Ishikawa (cell line): ENCODE results near the gene MUC12.

Experiments
- CEBPB ChIP-seq: IDR thresholded peaks from 2 replicates; pipeline ENCODE4 v1.6.1; 2012
- CREB1 ChIP-seq: IDR thresholded peaks from 2 replicates; pipeline ENCODE4 v1.6.1; 2012; ENCODE audit warnings: low read depth
- EGR1 ChIP-seq: IDR thresholded peaks from 2 replicates; pipeline ENCODE4 v1.6.1; 2012
- EP300 ChIP-seq: IDR thresholded peaks from 2 replicates; pipeline ENCODE4 v1.6.1; 2012; ENCODE audit warnings: borderline replicate concordance
- FOXM1 ChIP-seq: IDR thresholded peaks from 2 replicates; pipeline ENCODE4 v1.6.1; 2012; ENCODE audit warnings: low read depth, borderline replicate concordance
- MAX ChIP-seq: IDR thresholded peaks from 2 replicates; pipeline ENCODE4 v1.6.1; 2012
- NFIC ChIP-seq: IDR thresholded peaks from 2 replicates; pipeline ENCODE4 v1.6.1; 2012
- RAD21 ChIP-seq: IDR thresholded peaks from 2 replicates; pipeline ENCODE4 v1.6.1; 2012; ENCODE audit warnings: low read depth
- TAF1 ChIP-seq: IDR thresholded peaks from 2 replicates; pipeline ENCODE4 v1.6.1; 2012; ENCODE audit warnings: low read depth, mild to moderate bottlenecking
- TCF12 ChIP-seq: IDR thresholded peaks from 2 replicates; pipeline ENCODE4 v1.6.1; 2012; ENCODE audit warnings: low read depth
- TEAD4 ChIP-seq: IDR thresholded peaks from 2 replicates; pipeline ENCODE4 v1.6.1; 2012
- YY1 ChIP-seq: IDR thresholded peaks from 2 replicates; pipeline ENCODE4 v1.6.1; 2012; ENCODE audit warnings: low read depth
- ZBTB7A ChIP-seq: IDR thresholded peaks from 2 replicates; pipeline ENCODE4 v1.6.1; 2012; ENCODE audit warnings: low read depth
- TF ChIP-seq, protein P1 (sequence below): IDR thresholded peaks from 2 replicates; pipeline ENCODE4 v1.6.1; 2012; ENCODE audit warnings: low read depth, mild to moderate bottlenecking
- TF ChIP-seq, protein P2 (sequence below): IDR thresholded peaks from 2 replicates; pipeline ENCODE4 v1.6.1; 2012

The MUC12 gene, protein sequence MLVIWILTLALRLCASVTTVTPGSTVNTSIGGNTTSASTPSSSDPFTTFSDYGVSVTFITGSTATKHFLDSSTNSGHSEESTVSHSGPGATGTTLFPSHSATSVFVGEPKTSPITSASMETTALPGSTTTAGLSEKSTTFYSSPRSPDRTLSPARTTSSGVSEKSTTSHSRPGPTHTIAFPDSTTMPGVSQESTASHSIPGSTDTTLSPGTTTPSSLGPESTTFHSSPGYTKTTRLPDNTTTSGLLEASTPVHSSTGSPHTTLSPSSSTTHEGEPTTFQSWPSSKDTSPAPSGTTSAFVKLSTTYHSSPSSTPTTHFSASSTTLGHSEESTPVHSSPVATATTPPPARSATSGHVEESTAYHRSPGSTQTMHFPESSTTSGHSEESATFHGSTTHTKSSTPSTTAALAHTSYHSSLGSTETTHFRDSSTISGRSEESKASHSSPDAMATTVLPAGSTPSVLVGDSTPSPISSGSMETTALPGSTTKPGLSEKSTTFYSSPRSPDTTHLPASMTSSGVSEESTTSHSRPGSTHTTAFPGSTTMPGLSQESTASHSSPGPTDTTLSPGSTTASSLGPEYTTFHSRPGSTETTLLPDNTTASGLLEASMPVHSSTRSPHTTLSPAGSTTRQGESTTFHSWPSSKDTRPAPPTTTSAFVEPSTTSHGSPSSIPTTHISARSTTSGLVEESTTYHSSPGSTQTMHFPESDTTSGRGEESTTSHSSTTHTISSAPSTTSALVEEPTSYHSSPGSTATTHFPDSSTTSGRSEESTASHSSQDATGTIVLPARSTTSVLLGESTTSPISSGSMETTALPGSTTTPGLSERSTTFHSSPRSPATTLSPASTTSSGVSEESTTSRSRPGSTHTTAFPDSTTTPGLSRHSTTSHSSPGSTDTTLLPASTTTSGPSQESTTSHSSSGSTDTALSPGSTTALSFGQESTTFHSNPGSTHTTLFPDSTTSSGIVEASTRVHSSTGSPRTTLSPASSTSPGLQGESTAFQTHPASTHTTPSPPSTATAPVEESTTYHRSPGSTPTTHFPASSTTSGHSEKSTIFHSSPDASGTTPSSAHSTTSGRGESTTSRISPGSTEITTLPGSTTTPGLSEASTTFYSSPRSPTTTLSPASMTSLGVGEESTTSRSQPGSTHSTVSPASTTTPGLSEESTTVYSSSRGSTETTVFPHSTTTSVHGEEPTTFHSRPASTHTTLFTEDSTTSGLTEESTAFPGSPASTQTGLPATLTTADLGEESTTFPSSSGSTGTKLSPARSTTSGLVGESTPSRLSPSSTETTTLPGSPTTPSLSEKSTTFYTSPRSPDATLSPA (N-terminal part only)

GRCh38 chr7:100969066-100969615, at the start of gene MUC12:
MUC12 (plus strand) TSS chr7:100969565; CDS start chr7:100969623, 58 bp downstream.
- TF ChIP-seq CEBPB, result no peak
- no peak for TF ChIP-seq MAX
- TF ChIP-seq FOXM1, result no peak
- no peak for TF ChIP-seq TAF1
- TF ChIP-seq RAD21, result no peak
- no peak for TF ChIP-seq YY1
- TF ChIP-seq ZBTB7A, result no peak
- TF ChIP-seq EGR1, result no peak
- TF ChIP-seq, protein P1, sequence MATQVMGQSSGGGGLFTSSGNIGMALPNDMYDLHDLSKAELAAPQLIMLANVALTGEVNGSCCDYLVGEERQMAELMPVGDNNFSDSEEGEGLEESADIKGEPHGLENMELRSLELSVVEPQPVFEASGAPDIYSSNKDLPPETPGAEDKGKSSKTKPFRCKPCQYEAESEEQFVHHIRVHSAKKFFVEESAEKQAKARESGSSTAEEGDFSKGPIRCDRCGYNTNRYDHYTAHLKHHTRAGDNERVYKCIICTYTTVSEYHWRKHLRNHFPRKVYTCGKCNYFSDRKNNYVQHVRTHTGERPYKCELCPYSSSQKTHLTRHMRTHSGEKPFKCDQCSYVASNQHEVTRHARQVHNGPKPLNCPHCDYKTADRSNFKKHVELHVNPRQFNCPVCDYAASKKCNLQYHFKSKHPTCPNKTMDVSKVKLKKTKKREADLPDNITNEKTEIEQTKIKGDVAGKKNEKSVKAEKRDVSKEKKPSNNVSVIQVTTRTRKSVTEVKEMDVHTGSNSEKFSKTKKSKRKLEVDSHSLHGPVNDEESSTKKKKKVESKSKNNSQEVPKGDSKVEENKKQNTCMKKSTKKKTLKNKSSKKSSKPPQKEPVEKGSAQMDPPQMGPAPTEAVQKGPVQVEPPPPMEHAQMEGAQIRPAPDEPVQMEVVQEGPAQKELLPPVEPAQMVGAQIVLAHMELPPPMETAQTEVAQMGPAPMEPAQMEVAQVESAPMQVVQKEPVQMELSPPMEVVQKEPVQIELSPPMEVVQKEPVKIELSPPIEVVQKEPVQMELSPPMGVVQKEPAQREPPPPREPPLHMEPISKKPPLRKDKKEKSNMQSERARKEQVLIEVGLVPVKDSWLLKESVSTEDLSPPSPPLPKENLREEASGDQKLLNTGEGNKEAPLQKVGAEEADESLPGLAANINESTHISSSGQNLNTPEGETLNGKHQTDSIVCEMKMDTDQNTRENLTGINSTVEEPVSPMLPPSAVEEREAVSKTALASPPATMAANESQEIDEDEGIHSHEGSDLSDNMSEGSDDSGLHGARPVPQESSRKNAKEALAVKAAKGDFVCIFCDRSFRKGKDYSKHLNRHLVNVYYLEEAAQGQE, result no peak
- no peak for TF ChIP-seq NFIC
- TF ChIP-seq, protein P2, sequence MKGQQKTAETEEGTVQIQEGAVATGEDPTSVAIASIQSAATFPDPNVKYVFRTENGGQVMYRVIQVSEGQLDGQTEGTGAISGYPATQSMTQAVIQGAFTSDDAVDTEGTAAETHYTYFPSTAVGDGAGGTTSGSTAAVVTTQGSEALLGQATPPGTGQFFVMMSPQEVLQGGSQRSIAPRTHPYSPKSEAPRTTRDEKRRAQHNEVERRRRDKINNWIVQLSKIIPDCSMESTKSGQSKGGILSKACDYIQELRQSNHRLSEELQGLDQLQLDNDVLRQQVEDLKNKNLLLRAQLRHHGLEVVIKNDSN, result no peak
- TF ChIP-seq EP300, result no peak
- no peak for TF ChIP-seq TCF12
- no peak for TF ChIP-seq CREB1
- TF ChIP-seq TEAD4, result no peak

GRCh38 chr7:100921039-100921438, 48.3 kb upstream of the MUC12 start:
- TF ChIP-seq EGR1, result no peak

DNA sequence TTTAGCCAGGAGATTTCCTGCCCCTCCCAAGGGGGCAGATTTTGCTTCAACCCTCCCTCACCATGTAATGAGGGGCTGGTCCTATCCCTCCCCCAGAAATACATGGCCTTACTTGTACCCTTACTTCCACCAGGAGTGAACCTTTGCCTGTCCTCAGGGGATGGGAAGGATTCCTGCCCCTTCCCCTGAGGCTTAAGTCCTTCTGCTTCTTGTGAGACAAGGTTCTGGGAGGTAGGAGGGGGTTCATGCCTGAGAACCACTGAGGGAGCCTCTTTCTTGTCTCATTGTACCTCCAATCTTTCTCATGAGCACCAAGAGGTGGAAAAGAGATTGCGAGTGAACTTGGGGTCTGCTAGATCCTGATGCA, 39.6 kb upstream of the MUC12 start:
- TF ChIP-seq, protein P2, result no peak
- TF ChIP-seq NFIC, result no peak
- TF ChIP-seq TCF12, result no peak
- TF ChIP-seq YY1, result no peak
- TF ChIP-seq TAF1, result no peak
- no peak for TF ChIP-seq RAD21
- no peak for TF ChIP-seq FOXM1
- no peak for TF ChIP-seq TEAD4
- no peak for TF ChIP-seq EP300
- TF ChIP-seq CEBPB, result no peak
- TF ChIP-seq MAX, result no peak

DNA sequence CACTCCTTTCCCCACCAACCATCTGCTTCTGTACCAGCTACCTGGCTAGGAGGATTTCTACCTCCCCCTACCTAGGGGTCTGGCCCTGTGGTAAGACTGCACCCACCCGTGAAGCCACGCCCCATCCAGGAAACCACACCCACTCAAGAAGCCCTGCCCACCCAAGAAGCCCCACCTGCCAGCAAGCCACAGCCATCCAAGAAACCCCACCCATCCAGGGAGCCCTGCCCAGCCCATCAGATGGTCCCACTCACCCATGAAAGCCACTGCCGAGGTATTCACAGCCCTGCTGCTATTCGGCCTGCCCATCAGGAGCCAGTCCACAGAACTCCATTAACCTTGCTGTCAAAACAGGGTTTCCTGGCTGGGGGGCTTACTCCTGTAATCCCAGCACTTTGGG, 35.6 kb upstream of the MUC12 start:
- TF ChIP-seq, protein P2, result no peak
- TF ChIP-seq EP300 (no peak), MAX (no peak), TCF12 (no peak)
- TF ChIP-seq, protein P1, result no peak
